H7 (cell line): Measurements from ENCODE around the gene TNFSF4. TPM values are rescaled to one million over a fixed set of nuclear protein-coding genes. Genes with fewer than 3 reads are reported as not detected.
A peak's percentile ranks its signal among the peaks of the same experiment; 100 is the strongest.
"Not testable (repeated sequence)": the region's sequence is repeated elsewhere in the genome, so short reads cannot be mapped to it uniquely, and the experiment has no call there.

Experiments used
- DNase-seq: peaks from one replicate; pipeline ENCODE4 v3.0.0; 2012
- H3K27me3 ChIP-seq: 2 replicates; pipeline ENCODE4 v1.6.0; 2011; ENCODE audit warnings: mild to moderate bottlenecking, low read length; ENCODE audit not compliant: control insufficient read depth, insufficient read depth
- H3K36me3 ChIP-seq: replicated peaks from 2 replicates; pipeline ENCODE4 v1.5.1; 2011; ENCODE audit warnings: low read length; ENCODE audit not compliant: control insufficient read depth, insufficient read depth
- H3K4me3 ChIP-seq: 2 replicates; pipeline ENCODE4 v1.5.1; 2011; ENCODE audit warnings: low read depth, mild to moderate bottlenecking, control low read depth, low read length, moderate library complexity; ENCODE audit not compliant: insufficient read depth
- total RNA-seq: library from RNA; depleted of rRNA; stranded (reverse); fragments of >200 nt; shearing (Covaris generic); gene quantifications from 2 replicates; pipeline ENCODE4 v1.2.3, GENCODE V29; 2014; rRNA removed

TNFSF4 gene, protein sequence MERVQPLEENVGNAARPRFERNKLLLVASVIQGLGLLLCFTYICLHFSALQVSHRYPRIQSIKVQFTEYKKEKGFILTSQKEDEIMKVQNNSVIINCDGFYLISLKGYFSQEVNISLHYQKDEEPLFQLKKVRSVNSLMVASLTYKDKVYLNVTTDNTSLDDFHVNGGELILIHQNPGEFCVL
- 0.21 and 0.67 TPM in 2 replicates for total RNA-seq

DNA sequence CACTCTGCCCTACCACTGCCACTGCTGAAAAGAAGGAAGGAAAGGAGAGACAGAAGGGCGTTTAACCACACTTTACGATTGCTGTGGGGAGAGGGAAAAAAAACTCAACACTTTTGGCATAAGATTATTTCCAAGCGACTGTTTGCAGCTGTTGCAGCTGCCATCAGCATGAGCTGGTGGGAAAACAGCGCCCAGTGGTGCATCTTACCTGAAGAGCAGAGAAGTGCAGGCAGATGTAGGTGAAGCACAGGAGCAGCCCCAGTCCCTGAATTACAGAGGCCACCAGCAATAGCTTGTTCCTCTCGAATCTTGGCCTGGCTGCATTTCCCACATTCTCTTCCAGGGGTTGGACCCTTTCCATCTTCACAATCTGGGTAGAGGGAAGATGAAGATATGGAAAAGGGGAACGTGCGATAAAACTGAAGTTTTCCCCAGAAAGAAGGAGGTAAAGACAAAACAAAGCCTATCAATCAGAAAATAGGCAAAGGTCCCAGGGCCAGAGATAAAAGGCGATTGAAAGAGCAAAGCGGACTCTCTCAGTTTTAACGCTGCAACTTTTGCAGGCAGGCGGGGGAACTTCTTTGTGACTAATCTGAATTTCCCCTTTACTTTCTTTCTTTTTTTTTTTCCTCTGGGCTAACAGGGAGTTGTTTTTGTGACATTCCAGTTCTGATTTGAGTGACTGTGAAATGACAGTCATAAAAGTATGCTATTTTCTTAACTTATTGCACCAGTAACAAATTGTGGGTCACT is at the start of gene TNFSF4:
Gene TNFSF4 (minus strand): TSS at position 516 of the 753 bp plus-strand sequence. CDS start 155 bp downstream, at position 361.
- Histone ChIP-seq H3K36me3 (no peaks in the 10 kb centered on the region), H3K4me3 (no peak within 1 kb of the TSS), H3K27me3 (peaks cover 27% of the 10 kb centered on the region)
- no peak for DNase-seq

DNA sequence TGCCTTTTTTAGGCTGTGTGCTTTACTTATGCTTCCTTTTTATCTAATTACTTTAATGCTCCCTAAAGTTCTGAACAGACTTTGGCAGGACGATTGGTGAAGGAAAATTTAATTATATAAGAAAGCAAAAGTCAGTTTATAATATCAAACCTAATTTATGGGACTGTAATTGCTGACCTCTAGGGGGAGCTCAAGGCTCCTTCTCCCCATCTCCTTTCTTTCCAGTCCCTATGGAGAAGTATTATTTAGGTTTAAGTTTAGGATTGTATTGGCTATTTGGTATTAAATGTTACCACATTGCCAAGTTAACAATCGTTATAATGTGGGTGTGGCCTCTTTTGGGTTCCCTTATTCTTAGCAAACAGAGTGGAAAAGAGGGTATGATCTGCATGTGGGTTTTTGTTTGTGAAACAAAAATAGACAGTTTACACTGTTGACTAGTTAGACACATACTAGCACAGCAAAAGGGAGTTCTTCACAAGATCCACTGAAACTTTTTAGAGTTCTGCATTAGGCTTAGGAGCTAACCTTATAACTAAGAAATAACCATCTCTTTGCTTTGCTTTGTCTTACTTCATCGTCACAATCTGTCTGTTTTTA is 48.2 kb upstream of the TNFSF4 start:
- DNase-seq: peak; percentile 64

DNA sequence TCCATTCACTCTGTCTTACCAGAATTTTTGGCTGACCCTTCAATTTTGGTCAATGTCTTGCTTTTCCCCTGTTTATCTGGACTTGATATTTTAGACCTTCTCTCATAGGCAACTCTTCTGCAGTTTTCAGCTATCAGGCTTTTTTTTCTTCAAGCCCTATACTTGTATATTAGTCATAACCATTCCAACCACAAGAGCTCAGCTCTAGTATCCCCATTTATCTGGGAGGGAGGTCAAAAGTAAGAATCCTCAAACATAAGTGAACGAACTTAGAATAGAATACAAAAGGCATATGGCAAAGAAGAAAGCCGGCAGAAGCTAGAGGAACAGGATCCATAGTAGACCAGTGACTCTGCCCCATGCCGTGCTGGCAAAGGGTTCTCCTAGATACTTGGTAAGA is 45.9 kb upstream of the TNFSF4 start:
- H3K36me3 ChIP-seq: no peaks in the 10 kb centered on the region
- no peak for DNase-seq
- H3K4me3 ChIP-seq: no peak overlapping the region
- no peaks in the 10 kb centered on the region for H3K27me3 ChIP-seq

More for the DNA sequence above, 48.2 kb upstream of the TNFSF4 start:
- Histone ChIP-seq H3K27me3 (no peaks in the 10 kb centered on the region), H3K36me3 (no peaks in the 10 kb centered on the region), H3K4me3 (no peak overlapping the region)

DNA sequence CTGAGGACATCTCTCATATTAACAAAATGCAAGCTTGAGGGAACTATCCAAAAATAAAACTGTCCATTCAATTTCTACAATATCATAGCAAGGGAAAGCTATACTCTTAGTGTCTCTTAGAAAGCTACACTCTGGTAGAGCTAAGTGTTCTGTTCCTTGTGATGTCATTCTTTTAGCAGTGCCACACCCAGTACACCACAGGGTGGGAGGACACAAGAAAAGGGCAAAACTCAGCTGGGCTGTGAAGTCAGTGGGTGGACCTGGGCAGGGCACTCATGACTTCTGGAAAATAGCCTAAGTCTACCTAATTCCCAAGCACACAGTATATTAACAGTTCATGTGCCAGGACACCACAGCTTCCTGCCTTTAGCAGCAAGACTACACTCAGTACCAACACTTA is 42.2 kb upstream of the TNFSF4 start:
- no peak overlapping the region for H3K4me3 ChIP-seq
- no peaks in the 10 kb centered on the region for H3K27me3 ChIP-seq
- H3K36me3 ChIP-seq: no peaks in the 10 kb centered on the region
- DNase-seq: no peak

DNA sequence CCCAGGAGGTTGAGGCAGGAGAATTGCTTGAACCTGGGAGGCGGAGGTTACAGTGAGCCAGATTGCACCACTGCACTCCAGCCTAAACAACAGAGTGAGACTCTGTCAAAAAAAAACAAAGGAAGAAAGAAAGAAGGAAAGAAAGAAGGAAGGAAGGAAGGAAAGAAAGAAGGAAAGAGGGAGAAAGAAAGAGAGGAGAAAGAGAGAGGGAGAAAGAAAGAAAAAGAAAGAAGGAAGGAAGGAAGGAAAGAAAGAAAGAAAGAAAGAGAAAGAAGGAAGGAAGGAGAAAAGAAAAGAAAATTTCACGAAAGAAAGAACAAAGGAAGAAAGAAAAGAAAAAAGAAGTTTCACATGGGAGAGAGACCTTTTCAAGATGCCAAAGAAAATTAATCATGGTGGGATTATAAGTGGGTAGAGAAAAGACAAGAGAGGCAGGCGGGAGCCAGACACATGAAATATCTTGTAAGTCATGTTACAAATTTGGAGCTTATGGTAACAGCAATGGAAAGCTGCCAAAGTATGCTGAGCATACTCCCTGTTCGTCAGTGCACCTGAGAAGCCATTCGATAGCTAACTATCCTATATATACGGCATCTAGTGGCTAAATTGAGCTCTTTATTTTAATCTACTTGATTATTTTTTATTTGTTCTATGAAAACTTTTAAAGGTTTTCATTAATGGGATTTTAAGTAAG is 41.3 kb upstream of the TNFSF4 start:
- no peak for DNase-seq
- H3K36me3 ChIP-seq: no peaks in the 10 kb centered on the region
- H3K27me3 ChIP-seq: no peaks in the 10 kb centered on the region
- no peak overlapping the region for H3K4me3 ChIP-seq

DNA sequence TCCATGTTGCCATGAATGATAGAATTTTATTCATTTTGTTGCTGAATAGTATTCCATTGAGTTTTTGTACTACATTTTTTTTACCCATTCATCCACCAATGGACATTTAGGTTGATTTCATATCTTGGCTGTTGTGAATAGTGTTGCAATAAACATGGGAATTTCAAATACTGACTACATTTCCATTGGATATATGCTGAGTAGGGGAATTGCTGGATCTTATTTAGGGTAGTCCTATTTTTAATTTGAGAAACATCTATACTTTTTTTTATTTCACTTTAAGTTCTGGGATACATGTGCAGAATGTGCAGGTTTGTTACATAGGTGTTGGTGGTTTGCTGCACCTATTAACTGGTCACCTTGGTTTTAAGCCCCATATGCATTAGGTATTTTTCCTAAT is 38.8 kb upstream of the TNFSF4 start:
- DNase-seq: no peak
- Histone ChIP-seq H3K27me3 (no peaks in the 10 kb centered on the region), H3K4me3 (no peak overlapping the region), H3K36me3 (no peaks in the 10 kb centered on the region)

DNA sequence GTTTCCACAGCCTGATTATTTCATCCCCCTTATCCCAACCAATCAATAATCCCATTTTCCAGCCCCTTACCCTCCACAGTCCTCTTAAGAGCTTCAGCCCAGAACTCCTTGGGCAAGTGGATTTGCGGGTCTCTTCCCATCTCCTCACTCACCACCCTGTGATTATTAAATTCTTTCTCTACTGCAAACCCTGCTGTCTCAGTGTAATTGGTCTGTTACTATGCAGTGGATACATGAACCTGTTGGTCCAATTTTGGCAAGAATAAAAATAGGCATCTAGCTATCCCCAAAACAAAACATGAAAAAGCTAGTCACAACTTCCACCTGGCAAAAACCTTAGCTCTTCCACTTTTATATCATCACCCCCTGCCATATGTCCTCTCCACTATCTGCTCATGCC is 36.2 kb upstream of the TNFSF4 start:
- DNase-seq: no peak
- no peak overlapping the region for H3K4me3 ChIP-seq

DNA sequence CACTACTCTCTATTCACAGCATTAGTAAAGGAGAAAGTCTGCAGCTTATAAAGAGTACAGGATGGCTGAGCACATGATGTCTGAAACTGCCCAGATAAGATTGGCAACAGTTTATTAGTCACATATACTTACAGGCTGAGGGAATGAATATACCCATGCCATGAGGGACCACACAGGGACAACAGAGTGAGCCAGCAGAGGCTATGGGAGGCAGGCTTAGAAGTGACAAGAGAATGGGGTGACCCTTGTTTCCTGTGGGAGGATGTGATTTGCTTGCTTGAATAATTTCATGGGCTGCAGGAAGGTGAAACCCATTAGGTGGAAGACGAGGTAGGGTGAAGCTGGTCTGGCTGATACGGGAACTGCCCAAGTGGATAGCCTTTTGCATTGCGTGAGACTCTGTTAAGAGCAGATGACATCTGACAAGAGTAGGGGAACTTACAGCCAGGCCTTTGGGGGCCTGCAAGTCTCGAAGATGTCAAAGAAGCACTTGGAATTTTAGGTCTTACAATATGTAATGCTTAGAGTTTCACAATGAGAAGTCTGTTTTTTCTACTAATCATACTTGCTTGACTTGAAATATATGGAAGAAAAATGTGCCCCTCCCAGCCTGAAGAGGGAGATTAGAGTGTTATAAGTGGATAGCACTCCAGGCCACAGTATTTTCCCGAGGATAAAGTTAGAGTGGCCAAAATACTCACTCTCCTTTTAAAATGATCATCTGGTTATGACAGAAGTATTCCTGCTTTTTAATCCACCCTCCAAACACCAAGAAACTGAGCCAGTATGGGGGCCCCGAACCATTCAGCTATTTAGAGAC is 34.6 kb upstream of the TNFSF4 start:
- Histone ChIP-seq H3K36me3 (no peaks in the 10 kb centered on the region), H3K27me3 (no peaks in the 10 kb centered on the region), H3K4me3 (no peak overlapping the region)
- DNase-seq: no peak

More for the DNA sequence above, 36.2 kb upstream of the TNFSF4 start:
- Histone ChIP-seq H3K36me3 (no peaks in the 10 kb centered on the region), H3K27me3 (no peaks in the 10 kb centered on the region)

DNA sequence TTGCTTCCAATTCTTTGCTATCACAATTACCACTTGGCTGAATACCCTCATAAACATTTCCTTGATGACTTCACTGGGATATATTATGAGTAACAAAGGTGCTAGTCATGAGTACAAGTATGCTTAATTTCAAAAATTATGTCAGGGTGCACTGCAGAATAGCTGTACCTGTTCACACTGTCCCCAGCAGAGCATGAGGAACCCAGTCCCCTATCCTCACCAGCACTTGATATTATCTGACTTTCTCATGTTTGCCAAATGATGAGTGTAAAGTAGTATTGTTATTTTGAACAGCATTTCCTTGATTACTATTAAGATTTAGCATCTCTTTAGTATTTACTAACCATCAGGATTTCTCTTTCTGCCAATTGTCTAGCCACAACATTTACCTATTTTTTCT is 33.5 kb upstream of the TNFSF4 start:
- no peaks in the 10 kb centered on the region for H3K27me3 ChIP-seq
- no peak for DNase-seq
- no peaks in the 10 kb centered on the region for H3K36me3 ChIP-seq
- H3K4me3 ChIP-seq: no peak overlapping the region

DNA sequence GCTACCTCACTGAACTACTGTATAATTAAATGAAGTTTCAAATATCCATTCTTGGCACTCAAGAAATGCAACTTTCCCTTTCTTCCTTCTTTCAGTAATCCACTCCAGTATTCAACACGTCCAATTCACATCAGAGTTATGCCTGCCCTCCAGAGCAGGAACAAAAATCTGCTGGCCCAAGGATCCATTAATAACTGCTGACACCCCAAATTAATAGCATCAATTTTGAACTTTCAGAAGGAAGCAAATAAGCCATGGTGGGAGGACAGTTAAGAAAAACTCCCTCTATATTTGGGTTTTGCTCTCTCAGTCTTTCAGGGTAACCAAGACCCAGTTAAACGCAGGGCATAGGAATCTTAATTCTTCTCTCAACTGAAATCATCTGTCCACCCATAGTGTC is 31.9 kb upstream of the TNFSF4 start:
- Histone ChIP-seq H3K36me3 (no peaks in the 10 kb centered on the region), H3K4me3 (no peak overlapping the region), H3K27me3 (no peaks in the 10 kb centered on the region)
- no peak for DNase-seq

DNA sequence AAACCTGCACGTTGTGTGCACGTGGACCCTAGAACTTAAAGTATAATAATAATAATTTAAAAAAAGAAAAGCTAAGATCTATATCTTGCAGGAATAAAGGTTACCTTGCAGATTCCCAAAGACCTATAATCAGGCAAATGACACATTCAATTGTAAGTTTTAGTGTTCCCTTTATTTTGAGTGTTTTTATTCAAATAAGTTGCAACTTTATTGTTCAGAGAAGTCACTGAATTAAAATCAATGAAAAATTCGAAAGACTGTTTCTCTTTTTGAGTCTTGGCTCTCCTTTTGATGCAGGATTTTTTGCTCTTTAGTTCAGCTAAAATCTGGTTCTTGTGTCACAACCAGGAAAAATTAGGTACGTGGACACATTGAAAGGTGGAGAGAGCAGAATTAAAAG is 27.8 kb upstream of the TNFSF4 start:
- Histone ChIP-seq H3K27me3 (no peaks in the 10 kb centered on the region), H3K36me3 (no peaks in the 10 kb centered on the region), H3K4me3 (no peak overlapping the region)
- no peak for DNase-seq

DNA sequence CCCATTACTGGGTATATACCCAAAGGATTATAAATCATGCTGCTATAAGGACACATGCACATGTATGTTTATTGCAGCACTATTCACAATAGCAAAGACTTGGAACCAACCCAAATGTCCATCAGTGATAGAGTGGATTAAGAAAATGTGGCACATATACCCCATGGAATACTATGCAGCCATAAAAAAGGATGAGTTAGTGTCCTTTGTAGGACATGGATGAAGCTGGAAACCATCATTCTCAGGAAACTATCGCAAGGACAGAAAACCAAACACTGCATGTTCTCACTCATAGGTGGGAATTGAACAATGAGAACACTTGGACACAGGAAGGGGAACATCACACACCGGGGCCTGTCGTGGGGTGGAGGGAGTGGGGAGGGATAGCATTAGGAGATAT is 27.3 kb upstream of the TNFSF4 start:
- not testable (repeated sequence) for H3K27me3 ChIP-seq, H3K36me3 ChIP-seq, DNase-seq, H3K4me3 ChIP-seq

DNA sequence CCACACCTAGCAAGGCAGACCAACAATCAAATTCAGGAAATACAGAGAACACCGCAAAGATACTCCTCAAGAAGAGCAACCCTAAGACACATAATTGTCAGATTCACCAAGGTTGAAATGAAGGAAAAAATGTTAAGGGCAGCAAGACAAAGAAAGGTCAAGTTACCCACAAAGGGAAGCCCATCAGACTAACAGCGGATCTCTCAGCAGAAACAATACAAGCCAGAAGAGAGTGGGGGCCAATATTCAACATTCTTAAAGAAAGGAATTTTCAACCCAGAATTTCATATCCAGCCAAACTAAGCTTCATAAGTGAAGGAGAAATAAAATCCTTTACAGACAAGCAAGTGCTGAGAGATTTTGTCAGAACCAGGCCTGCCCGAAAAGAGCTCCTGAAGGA is 21.9 kb upstream of the TNFSF4 start:
- not testable (repeated sequence) for H3K27me3 ChIP-seq, H3K4me3 ChIP-seq, H3K36me3 ChIP-seq, DNase-seq

DNA sequence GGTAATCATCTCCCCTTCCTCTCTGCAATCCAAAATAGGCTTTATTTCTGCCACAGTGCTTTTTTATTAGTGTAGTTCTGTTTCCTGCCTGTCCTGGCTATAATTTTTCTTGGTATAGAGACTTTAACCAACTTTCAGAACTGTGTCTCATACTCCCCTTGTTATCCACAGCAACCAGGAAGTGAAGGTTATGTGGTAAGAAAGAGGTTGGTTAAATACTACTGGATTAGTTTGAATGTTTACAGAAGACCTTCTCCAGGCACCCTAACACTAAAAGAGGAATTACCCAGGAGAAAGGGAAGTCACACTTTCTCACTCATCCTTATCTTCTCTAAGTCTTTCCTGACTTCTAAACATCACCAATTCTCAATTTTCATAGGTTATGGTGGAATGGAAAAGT is 17.8 kb upstream of the TNFSF4 start:
- H3K4me3 ChIP-seq: no peak overlapping the region
- H3K36me3 ChIP-seq: no peaks in the 10 kb centered on the region
- DNase-seq: no peak
- H3K27me3 ChIP-seq: no peaks in the 10 kb centered on the region
